Parathyroid adenoma (tissue), 2 donors: ENCODE measurements around the gene CCND3.

ENCODE experiments used
- H2AFZ ChIP-seq: fragments of 300-600 bp; sonication (generic); one replicate; pipeline ENCODE4 v1.7.0; 2017; ENCODE audit warnings: antibody characterized with exemption, mild to moderate bottlenecking
- H3K27ac ChIP-seq: fragments of 300-600 bp; sonication (generic); one replicate; pipeline ENCODE4 v1.7.0; 2017
- H3K27me3 ChIP-seq: fragments of 300-600 bp; sonication (generic); one replicate; pipeline ENCODE4 v1.7.0; 2017; ENCODE audit warnings: low read length; ENCODE audit not compliant: control insufficient read depth, insufficient read depth
- H3K36me3 ChIP-seq: fragments of 300-600 bp; sonication (generic); one replicate; pipeline ENCODE4 v1.7.0; 2017; ENCODE audit warnings: low read length; ENCODE audit not compliant: control insufficient read depth, insufficient read depth
- H3K4me1 ChIP-seq: fragments of 300-600 bp; sonication (generic); one replicate; pipeline ENCODE4 v1.7.0; 2017; ENCODE audit warnings: control low read depth
- H3K4me2 ChIP-seq: fragments of 300-600 bp; sonication (generic); one replicate; pipeline ENCODE4 v1.7.0; 2017; ENCODE audit warnings: low read length
- H3K4me3 ChIP-seq: fragments of 300-600 bp; sonication (generic); one replicate; pipeline ENCODE4 v1.7.0; 2017; ENCODE audit warnings: low read depth, low read length
- H3K79me2 ChIP-seq: fragments of 300-600 bp; sonication (generic); one replicate; pipeline ENCODE4 v1.7.0; 2017; ENCODE audit warnings: control low read depth
- H3K9ac ChIP-seq: fragments of 300-600 bp; sonication (generic); one replicate; pipeline ENCODE4 v1.7.0; 2017; ENCODE audit warnings: mild to moderate bottlenecking
- H3K9me3 ChIP-seq: fragments of 300-600 bp; sonication (generic); one replicate; pipeline ENCODE4 v1.7.0; 2017; ENCODE audit warnings: low read length; ENCODE audit not compliant: control insufficient read depth
- CTCF ChIP-seq: fragments of 300-600 bp; sonication (generic); IDR thresholded peaks from one replicate; pipeline ENCODE4 v1.7.0; 2017; ENCODE audit warnings: antibody characterized with exemption, mild to moderate bottlenecking
- donor health status: primary hyperparathyroidism.

Gene CCND3

GRCh38 chr6:41892921-41893564 is 48.6 kb downstream of the CCND3 start:
- H2AFZ ChIP-seq: peak overlapping the region; percentile 89
- no peak overlapping the region for H3K9ac ChIP-seq
- H3K9me3 ChIP-seq: no peaks in the 10 kb centered on the region
- peak overlapping the region; percentile 55 for H3K27ac ChIP-seq
- peaks cover 10% of the 10 kb centered on the region for H3K4me1 ChIP-seq
- H3K79me2 ChIP-seq: peaks cover 2% of the 10 kb centered on the region
- H3K27me3 ChIP-seq: no peaks in the 10 kb centered on the region
- no peaks in the 10 kb centered on the region for H3K36me3 ChIP-seq
- H3K4me3 ChIP-seq: peak overlapping the region; percentile 6
- TF ChIP-seq CTCF: no peak
- H3K4me2 ChIP-seq: peak overlapping the region; percentile 42

GRCh38 chr6:41887331-41887751 is 54.3 kb downstream of the CCND3 start:
- no peak overlapping the region for H3K9ac ChIP-seq

GRCh38 chr6:41885930-41886329 is 55.7 kb downstream of the CCND3 start:
- no peak overlapping the region for H3K9ac ChIP-seq

More at GRCh38 chr6:41887331-41887751, 54.3 kb downstream of the CCND3 start:
- Histone ChIP-seq H3K4me1 (no peaks in the 10 kb centered on the region), H3K9me3 (no peaks in the 10 kb centered on the region), H3K4me3 (no peak overlapping the region), H3K4me2 (no peak overlapping the region), H3K27me3 (no peaks in the 10 kb centered on the region), H2AFZ (no peak overlapping the region), H3K36me3 (no peaks in the 10 kb centered on the region), H3K27ac (no peak overlapping the region), H3K79me2 (peaks cover 2% of the 10 kb centered on the region)
- no peak for TF ChIP-seq CTCF

DNA sequence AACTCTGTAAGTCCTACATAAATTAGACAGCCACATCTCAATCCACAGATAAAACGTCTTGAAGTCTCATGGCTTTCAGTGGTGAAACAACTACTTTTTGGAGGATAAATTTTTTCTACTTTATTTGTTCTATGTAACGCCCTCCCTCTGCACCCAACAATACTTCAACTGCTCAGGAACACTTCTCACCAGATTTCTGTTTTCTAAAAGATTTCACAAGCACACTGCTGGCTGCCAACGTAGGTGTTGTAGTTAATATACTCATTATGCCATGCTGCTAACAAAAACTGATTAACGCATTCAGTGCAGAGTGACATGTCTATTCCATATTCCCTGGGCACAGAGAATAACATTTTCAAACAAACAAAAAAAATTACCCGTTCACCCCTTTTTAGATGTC is 56.7 kb downstream of the CCND3 start:
- no peaks in the 10 kb centered on the region for H3K4me1 ChIP-seq
- no peak overlapping the region for H2AFZ ChIP-seq
- peaks cover 2% of the 10 kb centered on the region for H3K79me2 ChIP-seq
- no peak overlapping the region for H3K4me3 ChIP-seq
- H3K36me3 ChIP-seq: no peaks in the 10 kb centered on the region
- no peaks in the 10 kb centered on the region for H3K27me3 ChIP-seq
- H3K27ac ChIP-seq: no peak overlapping the region
- H3K4me2 ChIP-seq: no peak overlapping the region
- no peaks in the 10 kb centered on the region for H3K9me3 ChIP-seq
- no peak overlapping the region for H3K9ac ChIP-seq
- TF ChIP-seq CTCF: no peak

More at GRCh38 chr6:41885930-41886329, 55.7 kb downstream of the CCND3 start:
- no peaks in the 10 kb centered on the region for H3K27me3 ChIP-seq
- no peaks in the 10 kb centered on the region for H3K9me3 ChIP-seq
- H2AFZ ChIP-seq: no peak overlapping the region
- H3K4me2 ChIP-seq: no peak overlapping the region
- no peaks in the 10 kb centered on the region for H3K4me1 ChIP-seq
- no peaks in the 10 kb centered on the region for H3K36me3 ChIP-seq
- H3K27ac ChIP-seq: no peak overlapping the region
- H3K79me2 ChIP-seq: peaks cover 2% of the 10 kb centered on the region
- H3K4me3 ChIP-seq: no peak overlapping the region
- TF ChIP-seq CTCF: no peak
